ENCODE results near the gene METTL9. TPM values are rescaled to one million over a fixed set of nuclear protein-coding genes. Genes with fewer than 3 reads are reported as not detected.
"Not testable (repeated sequence)": the region's sequence is repeated elsewhere in the genome, so short reads cannot be mapped to it uniquely, and the experiment has no call there.

METTL9 gene
- total RNA-seq, 2 experiments from 2014 or later, result 116 to 122 TPM

DNA sequence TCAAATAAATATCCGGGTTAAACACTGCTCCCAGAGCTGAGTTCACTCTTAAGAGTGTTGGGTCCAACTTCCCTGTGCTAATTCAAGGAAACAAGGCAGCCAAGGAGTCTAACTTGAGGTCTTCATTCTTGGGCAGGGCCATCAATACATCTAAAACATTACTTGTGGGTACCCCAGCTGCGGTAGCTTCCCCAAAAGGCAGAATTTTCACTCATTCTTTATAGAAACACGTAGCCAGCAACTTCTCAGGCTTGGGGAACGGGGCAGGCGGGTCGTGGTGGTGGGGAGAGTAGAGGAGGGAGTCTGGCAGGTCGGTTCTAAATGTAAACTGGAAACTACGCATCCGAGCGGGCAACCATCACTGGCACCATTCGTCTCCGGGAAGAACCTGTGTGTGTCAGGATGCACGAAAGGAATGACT lies 666 bp upstream of the METTL9 start:
- Mint-ChIP-seq H3K4me3 (peak overlapping the region; percentile 79), H3K27ac (peak overlapping the region; percentile 88), H3K27me3 (no peaks in the 10 kb centered on the region), H3K4me1 (ENCODE audit: low read depth) (peaks cover 46% of the 10 kb centered on the region), H3K36me3 (ENCODE audit: low read depth) (peaks cover 1% of the 10 kb centered on the region), H3K9me3 (no peaks in the 10 kb centered on the region)
- intact Hi-C loops (cut with micrococcal nuclease), result no loop called here
- TF ChIP-seq, protein P1, sequence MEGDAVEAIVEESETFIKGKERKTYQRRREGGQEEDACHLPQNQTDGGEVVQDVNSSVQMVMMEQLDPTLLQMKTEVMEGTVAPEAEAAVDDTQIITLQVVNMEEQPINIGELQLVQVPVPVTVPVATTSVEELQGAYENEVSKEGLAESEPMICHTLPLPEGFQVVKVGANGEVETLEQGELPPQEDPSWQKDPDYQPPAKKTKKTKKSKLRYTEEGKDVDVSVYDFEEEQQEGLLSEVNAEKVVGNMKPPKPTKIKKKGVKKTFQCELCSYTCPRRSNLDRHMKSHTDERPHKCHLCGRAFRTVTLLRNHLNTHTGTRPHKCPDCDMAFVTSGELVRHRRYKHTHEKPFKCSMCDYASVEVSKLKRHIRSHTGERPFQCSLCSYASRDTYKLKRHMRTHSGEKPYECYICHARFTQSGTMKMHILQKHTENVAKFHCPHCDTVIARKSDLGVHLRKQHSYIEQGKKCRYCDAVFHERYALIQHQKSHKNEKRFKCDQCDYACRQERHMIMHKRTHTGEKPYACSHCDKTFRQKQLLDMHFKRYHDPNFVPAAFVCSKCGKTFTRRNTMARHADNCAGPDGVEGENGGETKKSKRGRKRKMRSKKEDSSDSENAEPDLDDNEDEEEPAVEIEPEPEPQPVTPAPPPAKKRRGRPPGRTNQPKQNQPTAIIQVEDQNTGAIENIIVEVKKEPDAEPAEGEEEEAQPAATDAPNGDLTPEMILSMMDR (IDR thresholded peaks at IDR 0.05), result no peak
- peak; percentile 41 for DNase-seq
- ATAC-seq, result peak; percentile 1
- CTCF ChIA-PET, result interaction anchor here (1.7 to 3.0 kb wide), 3 partner anchors 13 to 110 kb away, joined by 5 to 17 read pairs (median 5); no protein-coding TSS in a partner anchor
- POLR2A ChIA-PET, result interaction anchor here (0.7 to 2.3 kb wide), 5 partner anchors 10 to 42 kb away, joined by 3 to 18 read pairs (median 5); no protein-coding TSS in a partner anchor

DNA sequence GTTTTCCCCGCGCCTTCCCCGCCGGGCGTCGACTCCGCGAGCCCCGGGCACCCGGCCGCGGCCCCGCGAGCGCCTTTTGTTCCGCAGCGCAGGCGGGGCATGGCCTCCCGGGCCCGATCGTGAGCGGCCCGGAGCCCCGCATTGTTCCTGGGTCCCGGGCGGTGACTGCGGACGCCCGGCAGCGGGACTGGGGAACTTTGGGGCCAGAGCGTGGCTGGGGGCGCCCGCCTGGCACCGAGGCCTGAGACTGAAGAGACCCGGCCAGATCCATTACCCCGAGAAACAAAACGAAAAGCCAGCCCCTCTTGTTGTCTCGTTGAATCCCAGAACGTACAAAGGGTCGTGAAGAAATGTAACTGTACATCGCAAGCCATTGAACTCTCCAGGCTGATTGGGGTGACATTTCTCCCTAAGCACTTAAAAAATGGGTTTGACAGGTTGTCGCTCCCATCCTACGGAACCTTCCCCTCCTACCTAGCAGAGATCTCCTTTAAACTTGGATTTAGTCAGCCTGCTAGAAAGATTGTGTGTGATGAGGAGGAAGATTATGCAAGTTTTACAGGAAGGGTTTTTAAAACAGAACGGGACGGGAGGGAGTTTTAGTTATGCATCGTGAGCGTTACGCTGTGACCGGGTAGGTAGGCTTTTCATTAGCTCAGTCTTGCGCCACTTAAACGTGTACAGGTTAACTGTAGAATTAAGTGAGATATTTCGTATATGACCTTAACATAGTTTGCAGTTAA lies 825 bp downstream of the METTL9 start:
- Mint-ChIP-seq H3K4me3 (peak overlapping the region; percentile 98), H3K9me3 (no peaks in the 10 kb centered on the region), H3K36me3 (ENCODE audit: low read depth) (peaks cover 1% of the 10 kb centered on the region), H3K27ac (peak overlapping the region; percentile 88), H3K4me1 (ENCODE audit: low read depth) (peaks cover 59% of the 10 kb centered on the region), H3K27me3 (no peaks in the 10 kb centered on the region)
- POLR2A ChIA-PET, result interaction anchor here (0.7 to 2.3 kb wide), 3 partner anchors 9 to 44 kb away, joined by 3 to 18 read pairs (median 3); no protein-coding TSS in a partner anchor
- ATAC-seq (peak; percentile 8), DNase-seq (peak; percentile 44)
- intact Hi-C loops (cut with micrococcal nuclease), result no loop called here
- CTCF ChIA-PET, result interaction anchor here (0.8 to 2.4 kb wide), 9 partner anchors 9 to 108 kb away, joined by 3 to 7 read pairs (median 4); no protein-coding TSS in a partner anchor
- TF ChIP-seq, protein P1 (IDR thresholded peaks at IDR 0.05), result no peak

DNA sequence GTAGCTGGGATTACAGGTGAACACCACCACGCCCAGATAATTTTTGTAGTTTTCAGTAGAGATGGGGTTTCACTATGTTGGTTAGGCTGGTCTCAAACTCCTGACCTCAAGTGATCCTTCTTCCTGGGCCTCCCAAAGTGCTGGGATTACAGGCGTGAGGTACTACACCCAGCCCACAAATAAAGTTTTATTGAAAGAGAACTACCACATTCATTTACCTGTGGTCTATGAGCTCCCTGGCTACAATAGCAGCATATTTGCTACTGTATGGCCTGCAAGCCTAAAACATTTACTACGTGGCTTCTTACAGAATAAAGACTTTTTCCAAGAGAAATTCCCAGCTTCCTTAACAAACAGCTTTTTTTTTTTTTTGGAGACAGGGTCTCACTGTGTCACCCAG lies 3.4 kb downstream of the METTL9 start:
- DNase-seq, result no peak
- intact Hi-C loops (cut with micrococcal nuclease), result no loop called here
- no peaks in the 10 kb centered on the region for H3K27me3 Mint-ChIP-seq
- CTCF ChIA-PET, result interaction anchor here (1.4 to 6.3 kb wide), 5 partner anchors 9 to 82 kb away, joined by 3 to 36 read pairs (median 5); no protein-coding TSS in a partner anchor
- no peaks in the 10 kb centered on the region for H3K36me3 Mint-ChIP-seq (ENCODE audit: low read depth)
- no peak for ATAC-seq
- no peak overlapping the region for H3K27ac Mint-ChIP-seq
- H3K9me3 Mint-ChIP-seq, result no peaks in the 10 kb centered on the region
- H3K4me3 Mint-ChIP-seq, result no peak overlapping the region
- POLR2A ChIA-PET, result interaction anchor here (1.2 to 1.9 kb wide), 2 partner anchors 9 to 43 kb away, joined by 3 to 7 read pairs; no protein-coding TSS in a partner anchor
- peaks cover 65% of the 10 kb centered on the region for H3K4me1 Mint-ChIP-seq (ENCODE audit: low read depth)
- TF ChIP-seq, protein P1 (IDR thresholded peaks at IDR 0.05), result no peak

DNA sequence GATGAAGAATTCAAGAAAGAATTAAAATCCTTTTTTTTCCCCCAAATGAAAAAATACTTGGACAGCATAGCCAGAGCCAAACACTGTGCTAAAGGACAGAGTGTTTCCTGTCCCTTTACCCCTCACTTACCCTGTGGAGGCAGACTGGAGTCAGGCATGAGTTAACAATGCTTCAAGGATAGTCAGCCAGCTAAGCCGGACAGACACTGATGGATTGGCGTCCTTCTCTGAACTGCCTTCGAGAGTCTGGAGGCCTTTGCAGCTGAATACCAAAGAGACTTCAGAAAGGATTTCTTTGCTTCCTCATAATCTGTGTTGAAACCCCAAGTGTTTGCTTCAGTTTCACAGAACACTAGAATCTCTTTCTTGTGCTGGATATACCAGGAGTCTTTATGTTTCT lies 4.6 kb downstream of the METTL9 start:
- Mint-ChIP-seq H3K36me3 (ENCODE audit: low read depth) (no peaks in the 10 kb centered on the region), H3K27me3 (no peaks in the 10 kb centered on the region), H3K27ac (no peak overlapping the region), H3K9me3 (no peaks in the 10 kb centered on the region), H3K4me3 (no peak overlapping the region), H3K4me1 (ENCODE audit: low read depth) (peaks cover 71% of the 10 kb centered on the region)
- ATAC-seq, result no peak
- POLR2A ChIA-PET, result interaction anchor here (0.9 to 1.9 kb wide), 3 partner anchors 8 to 19 kb away, joined by 3 to 7 read pairs (median 3); no protein-coding TSS in a partner anchor
- TF ChIP-seq, protein P1 (IDR thresholded peaks at IDR 0.05), result no peak
- intact Hi-C loops (cut with micrococcal nuclease), result no loop called here
- CTCF ChIA-PET, result interaction anchor here (0.8 to 6.3 kb wide), 12 partner anchors 10 to 105 kb away, joined by 3 to 36 read pairs (median 5); no protein-coding TSS in a partner anchor
- DNase-seq, result no peak

DNA sequence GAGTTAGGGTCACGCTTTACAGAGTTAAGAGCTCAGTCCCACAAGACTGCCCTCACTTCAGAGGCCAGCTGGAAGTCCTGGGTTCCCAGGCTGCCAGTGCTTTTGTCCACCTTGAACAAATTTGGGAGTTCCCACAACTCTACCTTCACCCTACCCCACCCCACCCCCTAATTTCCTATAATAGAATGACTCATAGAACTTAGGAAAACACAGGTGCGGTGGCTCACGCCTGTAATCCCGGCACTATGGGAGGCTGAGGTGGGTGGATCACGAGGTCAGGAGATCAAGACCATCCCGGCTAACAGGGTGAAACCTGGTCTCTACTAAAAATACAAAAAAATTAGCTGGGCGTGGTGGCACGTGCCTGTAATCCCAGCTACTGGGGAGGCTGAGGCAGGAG lies 6.5 kb downstream of the METTL9 start:
- ATAC-seq; H3K36me3 Mint-ChIP-seq (ENCODE audit: low read depth); intact Hi-C loops (cut with micrococcal nuclease); DNase-seq; H3K4me3 Mint-ChIP-seq; H3K27me3 Mint-ChIP-seq; H3K9me3 Mint-ChIP-seq: not testable (repeated sequence)
- ChIA-PET POLR2A (interaction anchor here (1.0 kb wide), 1 partner anchor 38 kb away, joined by 6 read pairs; no protein-coding TSS in a partner anchor), CTCF (interaction anchor here (1.2 to 6.3 kb wide), 6 partner anchors 11 to 52 kb away, joined by 3 to 36 read pairs (median 6); no protein-coding TSS in a partner anchor)
- Mint-ChIP-seq H3K27ac (peak overlapping the region; percentile 20), H3K4me1 (ENCODE audit: low read depth) (peaks cover 88% of the 10 kb centered on the region)
